Thyroid gland (tissue), 4 donors: ENCODE measurements around the gene HRH1.

ENCODE experiments used
- CTCF ChIP-seq, 6 experiments: fragments of 200-600 bp in 3 of 6; fragments of 450-650 bp in 3 of 6; sonication (generic) in 3 of 6; IDR thresholded peaks; one replicate each; pipeline ENCODE4 v1.5.1; 2016 to 2019; ENCODE audit warnings: antibody characterized with exemption in 6 of 6, mild to moderate bottlenecking in 2 of 6, inconsistent platforms in 1 of 6, moderate library complexity in 1 of 6
- POLR2A ChIP-seq, 2 donors: fragments of 450-650 bp; IDR thresholded peaks; one replicate each; pipeline ENCODE4 v1.6.1; 2017; ENCODE audit warnings: antibody characterized with exemption in 2 of 2, mild to moderate bottlenecking in 2 of 2, moderate library complexity in 1 of 2

GRCh38 chr3:11117591-11117990, 36.7 kb upstream of the HRH1 start:
- TF ChIP-seq CTCF (IDR thresholded peaks at IDR 0.05) (no peak), POLR2A (IDR thresholded peaks at IDR 0.05) (no peak)
